Astrocyte (in vitro differentiated cells and primary cell): ENCODE data around the gene KRTAP5-3.

Source experiments
- CTCF ChIP-seq: IDR thresholded peaks from 2 replicates; pipeline ENCODE4 v1.5.1; 2011; ENCODE audit warnings: low read depth, mild to moderate bottlenecking, inconsistent platforms, low read length, moderate library complexity; ENCODE audit not compliant: insufficient read depth
- EZH2 ChIP-seq: IDR thresholded peaks from 2 replicates; pipeline ENCODE4 v1.6.1; 2012; ENCODE audit warnings: mild to moderate bottlenecking, low read length, inconsistent platforms; ENCODE audit not compliant: insufficient read depth

DNA sequence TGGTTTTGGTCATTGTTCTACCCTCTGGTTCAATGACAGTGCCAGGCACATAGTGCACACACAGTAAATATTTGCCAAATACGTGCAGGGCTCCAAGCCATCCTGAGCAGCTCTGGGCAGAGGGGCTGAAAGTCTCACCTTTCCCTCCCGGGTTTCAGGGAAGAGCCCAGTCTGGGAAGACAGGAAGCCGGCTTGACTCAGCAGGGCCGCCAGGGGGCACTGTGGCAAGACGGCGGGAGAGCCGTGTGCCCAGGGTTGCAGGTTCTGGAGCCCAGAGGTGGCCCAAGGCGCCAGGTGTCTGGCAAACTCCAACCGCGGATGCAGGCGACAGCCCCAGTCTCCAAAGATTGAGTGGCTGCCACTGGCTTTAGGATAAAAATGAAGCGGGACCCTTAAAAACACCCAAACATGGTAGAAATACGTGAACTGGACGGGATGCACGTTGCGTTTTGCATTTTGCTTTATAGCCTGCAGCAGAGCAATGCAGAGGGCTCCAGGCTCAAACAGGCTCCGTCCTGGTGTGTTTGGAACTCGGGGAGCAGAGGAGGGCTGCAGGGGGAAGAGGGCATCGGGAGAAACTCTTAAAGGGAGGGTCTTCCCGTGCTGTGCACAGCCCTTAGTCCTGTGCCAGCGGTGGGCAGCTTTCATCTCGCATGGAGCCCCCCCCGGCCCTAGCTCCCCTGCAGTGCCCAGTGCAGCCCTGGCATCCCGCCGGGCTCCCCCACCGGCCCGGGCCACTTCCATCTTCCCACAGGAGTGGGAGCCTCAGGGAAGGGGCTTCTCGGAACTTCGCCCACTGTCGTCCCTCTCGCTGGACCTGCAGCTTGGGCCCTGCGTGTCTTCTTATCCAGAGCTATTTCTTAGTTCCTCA lies 32.0 kb upstream of the KRTAP5-3 start:
- peak; percentile 52 for TF ChIP-seq CTCF
- no peak for TF ChIP-seq EZH2
